ENCODE data around the gene ACBD3.

The ACBD3 gene

GRCh38 chr1:226116673-226117072 lies 69.9 kb downstream of the ACBD3 start:
- Histone ChIP-seq H3K79me2 (ENCODE audit: low read length) (no peaks in the 10 kb centered on the region), H3K9ac (ENCODE audit: low read length) (no peak overlapping the region), H3K27ac (ENCODE audit: low read length) (no peak overlapping the region), H3F3A (ENCODE audit: insufficient read depth, low read length) (peaks cover 17% of the 10 kb centered on the region), H2AFZ (ENCODE audit: low read length) (no peak overlapping the region), H3K4me2 (ENCODE audit: low read depth, low read length) (no peak overlapping the region), H3K4me3 (ENCODE audit: low read length) (no peak overlapping the region), H3K27me3 (replicated peaks; ENCODE audit: insufficient read depth, low read length) (no peaks in the 10 kb centered on the region), H3K4me1 (ENCODE audit: low read length) (peaks cover 21% of the 10 kb centered on the region), H3K9me2 (replicated peaks; ENCODE audit: insufficient read depth, low read length) (no peaks in the 10 kb centered on the region), H3K36me3 (replicated peaks; ENCODE audit: insufficient read depth, low read length) (no peaks in the 10 kb centered on the region), H4K20me1 (ENCODE audit: insufficient read depth, low read length) (no peaks in the 10 kb centered on the region), H3K9me3 (replicated peaks; ENCODE audit: insufficient read depth, low read length) (no peaks in the 10 kb centered on the region)
- no peak for TF ChIP-seq CTCF (IDR thresholded peaks at IDR 0.05; ENCODE audit: low read length)
- no peak for TF ChIP-seq EZH2 (optimal IDR thresholded peaks at IDR 0.05; ENCODE audit: low read depth, low read length)
- DNase-seq: no peak

GRCh38 chr1:226112626-226113025 lies 73.9 kb downstream of the ACBD3 start:
- H3F3A ChIP-seq (ENCODE audit: insufficient read depth, low read length): peaks cover 46% of the 10 kb centered on the region
- H3K9me3 ChIP-seq (replicated peaks; ENCODE audit: insufficient read depth, low read length): no peaks in the 10 kb centered on the region
- no peak for DNase-seq
- H3K79me2 ChIP-seq (ENCODE audit: low read length): no peaks in the 10 kb centered on the region
- H3K27ac ChIP-seq (ENCODE audit: low read length): peak overlapping the region; percentile 83
- peak overlapping the region; percentile 91 for H3K4me2 ChIP-seq (ENCODE audit: low read depth, low read length)
- peak overlapping the region; percentile 96; the same call in 1 of the 2 replicates for H3K9ac ChIP-seq (ENCODE audit: low read length)
- H2AFZ ChIP-seq (ENCODE audit: low read length): peak overlapping the region; percentile 37
- TF ChIP-seq CTCF (IDR thresholded peaks at IDR 0.05; ENCODE audit: low read length) (peak; percentile 36), EZH2phosphoT487 (IDR thresholded peaks at IDR 0.05; ENCODE audit: low read length) (no peak), EZH2 (optimal IDR thresholded peaks at IDR 0.05; ENCODE audit: low read depth, low read length) (no peak)
- H3K4me3 ChIP-seq (ENCODE audit: low read length): peak overlapping the region; percentile 84; the same call in 1 of the 2 replicates
- no peaks in the 10 kb centered on the region for H3K36me3 ChIP-seq (replicated peaks; ENCODE audit: insufficient read depth, low read length)
- H3K4me1 ChIP-seq (ENCODE audit: low read length): peaks cover 34% of the 10 kb centered on the region
- H3K27me3 ChIP-seq (replicated peaks; ENCODE audit: insufficient read depth, low read length): no peaks in the 10 kb centered on the region
- H4K20me1 ChIP-seq (ENCODE audit: insufficient read depth, low read length): no peaks in the 10 kb centered on the region
- H3K9me2 ChIP-seq (replicated peaks; ENCODE audit: insufficient read depth, low read length): no peaks in the 10 kb centered on the region

DNA sequence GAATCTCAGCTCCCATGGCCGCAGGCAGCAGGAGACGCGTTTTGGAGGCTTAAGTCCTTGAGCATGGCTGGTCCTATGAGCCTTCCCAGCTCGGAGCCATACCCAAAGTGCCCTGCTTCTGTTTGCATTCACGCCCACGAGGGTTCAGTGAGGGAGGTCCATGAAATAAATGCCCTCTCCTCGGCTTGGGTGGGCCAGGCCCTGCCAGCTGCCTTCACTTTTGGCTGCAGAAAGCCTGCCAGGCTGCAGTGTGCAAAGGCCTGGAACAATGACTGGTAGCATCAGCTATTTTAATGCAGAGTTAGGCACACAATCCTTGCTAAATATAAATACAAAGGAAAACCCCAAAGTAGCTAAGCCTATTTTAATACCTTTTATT lies 74.7 kb downstream of the ACBD3 start:
- Histone ChIP-seq H3K9ac (ENCODE audit: low read length) (peak overlapping the region; percentile 96), H3F3A (ENCODE audit: insufficient read depth, low read length) (peaks cover 52% of the 10 kb centered on the region), H3K79me2 (ENCODE audit: low read length) (no peaks in the 10 kb centered on the region), H3K27ac (ENCODE audit: low read length) (peak overlapping the region; percentile 83), H3K9me2 (replicated peaks; ENCODE audit: insufficient read depth, low read length) (no peaks in the 10 kb centered on the region), H3K36me3 (replicated peaks; ENCODE audit: insufficient read depth, low read length) (no peaks in the 10 kb centered on the region), H4K20me1 (ENCODE audit: insufficient read depth, low read length) (no peaks in the 10 kb centered on the region), H3K4me2 (ENCODE audit: low read depth, low read length) (peak overlapping the region; percentile 91), H3K4me3 (ENCODE audit: low read length) (peak overlapping the region; percentile 84), H3K4me1 (ENCODE audit: low read length) (peaks cover 39% of the 10 kb centered on the region), H3K27me3 (replicated peaks; ENCODE audit: insufficient read depth, low read length) (no peaks in the 10 kb centered on the region), H2AFZ (ENCODE audit: low read length) (peak overlapping the region; percentile 37), H3K9me3 (replicated peaks; ENCODE audit: insufficient read depth, low read length) (no peaks in the 10 kb centered on the region)
- no peak for TF ChIP-seq CTCF (IDR thresholded peaks at IDR 0.05; ENCODE audit: low read length)
- TF ChIP-seq EZH2 (optimal IDR thresholded peaks at IDR 0.05; ENCODE audit: low read depth, low read length): no peak
- TF ChIP-seq EZH2phosphoT487 (IDR thresholded peaks at IDR 0.05; ENCODE audit: low read length): no peak
- peak; percentile 44 for DNase-seq
